ENCODE results near the gene MINK1.

MINK1 gene

GRCh38 chr17:4937553-4937952 lies 104.4 kb downstream of the MINK1 start:
- no peak for TF ChIP-seq CTCF (IDR thresholded peaks at IDR 0.05)

GRCh38 chr17:4938069-4938491 lies 104.9 kb downstream of the MINK1 start:
- TF ChIP-seq CTCF (IDR thresholded peaks at IDR 0.05), result no peak

- no peak for TF ChIP-seq CTCF (IDR thresholded peaks at IDR 0.05)
Observed at GRCh38 chr17:4938688-4939545, 105.8 kb downstream of the MINK1 start.

- TF ChIP-seq CTCF (IDR thresholded peaks at IDR 0.05), result no peak
Observed at GRCh38 chr17:4939546-4939795, 106.3 kb downstream of the MINK1 start.

- TF ChIP-seq CTCF (IDR thresholded peaks at IDR 0.05), result no peak
Observed at GRCh38 chr17:4939796-4940554, 106.8 kb downstream of the MINK1 start, which contains the start of the genes RNF167 and SLC25A11. RNF167 (plus strand) TSS chr17:4940268; CDS start chr17:4940910, 642 bp downstream. SLC25A11 (minus strand) TSS chr17:4940046; CDS start chr17:4939910, 136 bp downstream.

- TF ChIP-seq CTCF (IDR thresholded peaks at IDR 0.05), result no peak
Observed at GRCh38 chr17:4940555-4941318, 107.6 kb downstream of the MINK1 start.

GRCh38 chr17:4941319-4941610 lies 108.1 kb downstream of the MINK1 start:
- TF ChIP-seq CTCF (IDR thresholded peaks at IDR 0.05), result no peak
